Testis (tissue), 2 donors: ENCODE data around the gene ICAM5.

ENCODE experiments used
- CTCF ChIP-seq, 3 experiments: fragments of 450-650 bp in 2 of 3; fragments of 200-600 bp in 1 of 3; sonication (generic) in 1 of 3; IDR thresholded peaks; one replicate each; pipeline ENCODE4 v1.5.1; 2016 to 2019; ENCODE audit warnings: antibody characterized with exemption in 3 of 3, mild to moderate bottlenecking in 2 of 3, moderate library complexity in 1 of 3
- POLR2A ChIP-seq: fragments of 450-650 bp; IDR thresholded peaks from one replicate; pipeline ENCODE4 v1.6.1; 2017; ENCODE audit warnings: antibody characterized with exemption, mild to moderate bottlenecking, moderate library complexity

DNA sequence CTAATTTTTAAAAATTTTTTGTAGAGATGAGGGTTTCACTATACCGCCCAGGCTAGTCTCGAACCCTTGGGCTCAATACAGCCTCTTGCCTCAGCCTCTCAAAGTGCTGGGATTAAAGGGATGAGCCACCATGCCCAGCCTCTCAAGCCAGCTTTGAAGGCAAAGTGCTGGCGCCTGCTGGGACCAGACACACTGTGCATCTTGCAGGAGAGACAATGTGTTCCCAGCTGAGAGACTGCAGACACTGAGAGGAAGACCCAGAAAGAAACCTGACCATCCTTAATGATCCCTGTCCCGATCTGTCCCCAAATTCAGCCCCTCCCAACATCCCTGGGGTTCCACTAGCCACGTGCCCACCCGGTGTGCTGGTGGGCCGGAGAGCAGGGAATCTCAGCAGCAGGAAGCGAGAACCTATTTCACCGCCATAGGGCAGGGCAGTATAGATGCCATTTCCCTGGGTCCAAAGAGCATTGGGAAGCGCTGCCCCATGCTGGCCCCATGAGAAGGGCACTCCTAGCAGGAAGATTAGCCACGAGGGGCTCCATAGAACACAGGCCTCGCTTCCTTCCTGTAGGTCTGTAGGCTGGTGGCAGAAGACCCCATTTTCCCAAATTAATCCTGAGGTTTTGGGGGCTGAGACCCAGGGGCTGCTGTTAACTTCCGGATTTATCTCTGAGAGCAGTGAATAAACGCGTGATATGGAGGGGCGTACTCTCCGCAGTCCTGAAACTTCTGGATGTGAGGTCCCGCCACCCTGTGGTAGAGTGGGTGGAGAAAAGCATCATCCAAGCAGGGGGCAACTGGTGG, 42.6 kb downstream of the ICAM5 start:
- TF ChIP-seq POLR2A (no peak), CTCF (IDR thresholded peaks at IDR 0.05) (no peak)
